PC-9 (cell line): Measurements from ENCODE around the gene PKNOX2. TPM values are rescaled to one million over a fixed set of nuclear protein-coding genes. Genes with fewer than 3 reads are reported as not detected.

Experiments
- BruUV-seq: library from RNA; stranded (reverse); fragments of 400-500 nt; replicated peaks from 2 replicates; lab custom pipeline; 2021; lab: Mats Ljungman, UMichigan
- CTCF ChIA-PET: fragments of 300-600 bp; sonication (Branson Sonifier 250); formaldehyde crosslinking; loops from one replicate; lab custom pipeline; 2022; ENCODE audit warnings: antibody characterized with exemption; lab: Charles Lee
- POLR2A ChIA-PET: fragments of 300-600 bp; sonication (Branson Sonifier 250); formaldehyde crosslinking; loops from one replicate; lab custom pipeline; 2022; ENCODE audit warnings: antibody characterized with exemption; ENCODE audit not compliant: unreplicated experiment; lab: Charles Lee
- DNase-seq, 2 experiments: peaks; one replicate each; pipeline versions ENCODE4 v3.0.0 to v3.0.0-alpha.2; 2015 to 2022; ENCODE audit warnings: mixed read lengths in 1 of 2
- H2AFZ ChIP-seq: fragments of 200-600 bp; sonication (generic); 2 replicates; pipeline ENCODE4 v1.8.1; 2017; ENCODE audit warnings: antibody characterized with exemption
- H3F3A ChIP-seq: fragments of 200-600 bp; sonication (generic); 2 replicates; pipeline ENCODE4 v1.8.1; 2017; ENCODE audit warnings: antibody characterized with exemption, mild to moderate bottlenecking, low read depth; ENCODE audit not compliant: insufficient read depth
- H3K27ac ChIP-seq: fragments of 200-600 bp; sonication (generic); 2 replicates; pipeline ENCODE4 v1.6.1; 2016; ENCODE audit warnings: mixed run types
- H3K27me3 ChIP-seq: fragments of 200-600 bp; sonication (generic); 2 replicates; pipeline ENCODE4 v1.6.1; 2016; ENCODE audit warnings: low read depth, mixed run types; ENCODE audit not compliant: insufficient read depth
- H3K36me3 ChIP-seq: fragments of 200-600 bp; sonication (generic); 2 replicates; pipeline ENCODE4 v1.6.1; 2016; ENCODE audit warnings: low read depth, mixed run types
- H3K4me1 ChIP-seq: fragments of 200-600 bp; sonication (generic); replicated peaks from 2 replicates; pipeline ENCODE4 v1.6.1; 2016; ENCODE audit warnings: mixed run types; ENCODE audit not compliant: insufficient read depth
- H3K4me2 ChIP-seq: fragments of 200-600 bp; sonication (generic); 2 replicates; pipeline ENCODE4 v1.6.1; 2017; ENCODE audit warnings: mixed run types
- H3K4me3 ChIP-seq: fragments of 200-600 bp; sonication (generic); 2 replicates; pipeline ENCODE4 v1.6.1; 2016; ENCODE audit warnings: mixed run types
- H3K79me2 ChIP-seq: fragments of 200-600 bp; sonication (generic); 2 replicates; pipeline ENCODE4 v1.6.1; 2017; ENCODE audit warnings: low read depth, mixed run types
- H3K9me2 ChIP-seq: fragments of 200-600 bp; sonication (generic); 2 replicates; pipeline ENCODE4 v1.8.1; 2017; ENCODE audit warnings: mild to moderate bottlenecking; ENCODE audit not compliant: insufficient read depth
- H3K9me3 ChIP-seq: fragments of 200-600 bp; sonication (generic); 2 replicates; pipeline ENCODE4 v1.8.1; 2016; ENCODE audit warnings: low read depth; ENCODE audit not compliant: insufficient read depth
- H4K20me1 ChIP-seq: fragments of 200-600 bp; sonication (generic); 2 replicates; pipeline ENCODE4 v1.8.1; 2017; ENCODE audit not compliant: insufficient read depth
- EZH2 ChIP-seq: fragments of 200-600 bp; sonication (generic); IDR thresholded peaks from 2 replicates; pipeline ENCODE4 v1.8.0; 2017; ENCODE audit warnings: antibody characterized with exemption, low read depth
- intact Hi-C: fragments of 100-400 bp; cut with micrococcal nuclease; formaldehyde crosslinking; loops from one replicate; pipeline ENCODE4 v1.10.0; 2022; ENCODE audit not compliant: unreplicated experiment
- total RNA-seq: library from RNA; stranded (reverse); gene quantifications from 2 replicates; pipeline ENCODE4 v1.2.3, GENCODE V29; 2021
- TF ChIP-seq, protein P1 (sequence below): fragments of 200-600 bp; sonication (generic); conservative IDR thresholded peaks from 2 replicates; pipeline ENCODE4 v1.6.1; 2017; ENCODE audit warnings: mixed run types, antibody characterized with exemption, mild to moderate bottlenecking, moderate library complexity

The PKNOX2 gene
- total RNA-seq, 1 experiment from 2014 or later = not detected

DNA sequence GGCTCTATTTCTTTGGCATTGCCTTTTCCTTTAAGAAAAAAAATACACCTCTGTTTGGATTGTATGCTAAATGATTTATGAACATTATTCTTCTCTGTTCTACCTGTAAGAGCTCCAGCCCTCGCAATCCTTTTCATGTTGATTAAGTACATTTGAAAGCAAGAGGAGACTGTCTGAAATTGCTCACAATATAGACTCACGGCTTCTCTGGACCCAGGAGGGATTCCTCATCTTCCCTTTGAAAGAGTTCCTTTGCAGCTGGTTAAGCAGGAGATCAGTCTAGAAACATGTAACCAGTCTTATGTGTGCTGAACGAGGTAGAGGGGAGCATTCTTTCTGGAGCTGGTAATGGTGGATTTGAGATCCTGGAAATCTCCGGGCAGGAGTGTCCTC, 47.4 kb downstream of the PKNOX2 start:
- 0 out of 2 replicates have a peak, but pooled peaks cover 9% of the 10 kb centered on the region for H3K27me3 ChIP-seq
- H3K9me3 ChIP-seq = no peaks in the 10 kb centered on the region
- H3K4me2 ChIP-seq = no peak overlapping the region
- no peak overlapping the region for H3K27ac ChIP-seq
- no peak overlapping the region for H3K4me3 ChIP-seq
- intact Hi-C loops = no loop called here
- no TSS peak for BruUV-seq
- H2AFZ ChIP-seq = no peak overlapping the region
- no peaks in the 10 kb centered on the region for H3K36me3 ChIP-seq
- H3K79me2 ChIP-seq = no peaks in the 10 kb centered on the region
- TF ChIP-seq, protein P1, sequence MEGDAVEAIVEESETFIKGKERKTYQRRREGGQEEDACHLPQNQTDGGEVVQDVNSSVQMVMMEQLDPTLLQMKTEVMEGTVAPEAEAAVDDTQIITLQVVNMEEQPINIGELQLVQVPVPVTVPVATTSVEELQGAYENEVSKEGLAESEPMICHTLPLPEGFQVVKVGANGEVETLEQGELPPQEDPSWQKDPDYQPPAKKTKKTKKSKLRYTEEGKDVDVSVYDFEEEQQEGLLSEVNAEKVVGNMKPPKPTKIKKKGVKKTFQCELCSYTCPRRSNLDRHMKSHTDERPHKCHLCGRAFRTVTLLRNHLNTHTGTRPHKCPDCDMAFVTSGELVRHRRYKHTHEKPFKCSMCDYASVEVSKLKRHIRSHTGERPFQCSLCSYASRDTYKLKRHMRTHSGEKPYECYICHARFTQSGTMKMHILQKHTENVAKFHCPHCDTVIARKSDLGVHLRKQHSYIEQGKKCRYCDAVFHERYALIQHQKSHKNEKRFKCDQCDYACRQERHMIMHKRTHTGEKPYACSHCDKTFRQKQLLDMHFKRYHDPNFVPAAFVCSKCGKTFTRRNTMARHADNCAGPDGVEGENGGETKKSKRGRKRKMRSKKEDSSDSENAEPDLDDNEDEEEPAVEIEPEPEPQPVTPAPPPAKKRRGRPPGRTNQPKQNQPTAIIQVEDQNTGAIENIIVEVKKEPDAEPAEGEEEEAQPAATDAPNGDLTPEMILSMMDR = no peak
- no peak for TF ChIP-seq EZH2
- H4K20me1 ChIP-seq = no peaks in the 10 kb centered on the region
- CTCF ChIA-PET = no interaction called here
- H3F3A ChIP-seq = no peaks in the 10 kb centered on the region
- no peak for DNase-seq
- POLR2A ChIA-PET = no interaction called here
- H3K4me1 ChIP-seq = no peaks in the 10 kb centered on the region
- H3K9me2 ChIP-seq = no peaks in the 10 kb centered on the region

DNA sequence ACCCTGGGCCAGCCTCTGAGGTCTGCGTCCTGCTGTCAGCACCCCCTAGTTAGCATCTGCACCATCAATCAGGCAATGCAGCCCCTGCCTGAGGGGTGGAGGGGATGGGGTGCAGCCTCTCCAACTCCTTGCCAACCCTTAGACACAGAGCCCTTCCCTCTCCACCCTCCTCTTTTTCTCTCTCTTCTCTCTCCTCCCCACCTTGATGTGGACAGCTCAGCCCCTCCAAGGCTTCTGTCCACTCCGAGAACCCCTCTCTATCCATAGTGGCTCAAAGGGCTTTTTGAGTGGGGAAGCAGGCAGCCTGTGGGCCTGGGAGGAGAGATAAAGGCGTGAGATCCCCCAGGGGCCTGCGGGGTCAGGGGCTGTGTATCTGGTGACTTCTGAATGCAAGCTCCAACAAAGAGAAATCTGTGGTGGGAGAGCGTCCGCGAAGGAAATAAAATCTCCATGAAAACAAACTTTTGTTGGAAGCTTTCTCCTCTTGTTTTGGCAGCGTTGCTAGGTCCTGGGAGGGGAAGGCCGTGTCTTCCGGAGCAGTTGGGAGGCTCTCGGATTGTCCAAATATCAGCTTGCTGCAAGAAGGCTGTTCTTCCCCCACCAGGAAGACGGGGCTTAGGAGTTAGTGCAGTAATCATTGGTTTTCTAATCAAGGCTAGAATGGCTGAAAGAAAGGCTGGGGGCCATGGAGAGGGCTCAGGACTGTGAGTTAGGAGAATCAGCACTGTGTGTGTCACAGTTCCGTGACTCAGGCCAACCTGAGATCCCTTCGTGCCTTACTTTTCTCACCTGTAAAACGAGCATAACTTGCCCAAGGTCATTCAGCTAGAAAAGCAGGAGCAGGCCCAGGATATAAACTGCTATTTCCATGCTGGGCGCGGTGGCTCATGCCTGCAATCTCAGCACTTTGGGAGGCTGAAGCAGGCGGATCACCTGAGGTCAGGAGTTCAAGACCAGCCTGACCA, 50.3 kb downstream of the PKNOX2 start:
- intact Hi-C loops = no loop called here
- Histone ChIP-seq H3K9me2 (no peaks in the 10 kb centered on the region; the same call in 1 of the 2 replicates), H3K4me2 (no peak overlapping the region), H3K27ac (no peak overlapping the region), H3K4me1 (no peaks in the 10 kb centered on the region), H3K9me3 (no peaks in the 10 kb centered on the region), H3K79me2 (no peaks in the 10 kb centered on the region), H3F3A (no peaks in the 10 kb centered on the region), H3K4me3 (no peak overlapping the region), H4K20me1 (no peaks in the 10 kb centered on the region), H2AFZ (no peak overlapping the region), H3K27me3 (0 out of 2 replicates have a peak, but pooled peaks cover 6% of the 10 kb centered on the region), H3K36me3 (no peaks in the 10 kb centered on the region)
- DNase-seq = no peak
- TF ChIP-seq, protein P1 = no peak
- no peak for TF ChIP-seq EZH2
- ChIA-PET CTCF (no interaction called here), POLR2A (no interaction called here)
- no TSS peak for BruUV-seq

DNA sequence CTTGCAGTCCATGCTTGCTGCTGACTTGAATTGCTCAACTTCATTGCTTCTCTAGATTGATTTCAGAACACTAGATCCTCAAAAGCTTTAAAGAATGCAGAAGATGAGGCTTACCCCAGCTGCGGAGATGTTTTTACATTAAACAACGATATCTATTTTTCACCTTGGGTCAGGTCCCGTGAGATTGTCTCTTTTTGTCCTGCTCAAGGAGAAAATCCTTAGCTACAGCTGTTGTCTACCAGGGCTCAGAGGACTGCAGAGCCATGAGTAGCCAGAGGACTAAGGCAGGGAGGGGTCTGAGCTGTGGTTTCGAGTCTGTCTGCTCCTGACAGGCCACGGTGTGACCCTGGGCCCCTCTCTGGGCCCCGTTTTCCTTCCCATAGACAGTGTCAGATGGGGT, 51.4 kb downstream of the PKNOX2 start:
- H3F3A ChIP-seq = no peaks in the 10 kb centered on the region
- no peak overlapping the region for H2AFZ ChIP-seq
- H3K9me2 ChIP-seq = no peaks in the 10 kb centered on the region; the same call in 1 of the 2 replicates
- 0 out of 2 replicates have a peak, but pooled peaks cover 7% of the 10 kb centered on the region for H3K27me3 ChIP-seq
- ChIA-PET CTCF (no interaction called here), POLR2A (no interaction called here)
- no peak for TF ChIP-seq EZH2
- TF ChIP-seq, protein P1 = no peak
- no peaks in the 10 kb centered on the region for H3K79me2 ChIP-seq
- intact Hi-C loops = no loop called here
- DNase-seq = no peak
- no TSS peak for BruUV-seq
- no peak overlapping the region for H3K4me2 ChIP-seq
- H3K36me3 ChIP-seq = no peaks in the 10 kb centered on the region
- no peak overlapping the region for H3K27ac ChIP-seq
- no peaks in the 10 kb centered on the region for H4K20me1 ChIP-seq
- H3K9me3 ChIP-seq = no peaks in the 10 kb centered on the region
- H3K4me3 ChIP-seq = no peak overlapping the region
- no peaks in the 10 kb centered on the region for H3K4me1 ChIP-seq
